CD1c-positive myeloid dendritic cell (primary cell): ENCODE results near the gene REX1BD.
"Not testable (repeated sequence)": the region's sequence is repeated elsewhere in the genome, so short reads cannot be mapped to it uniquely, and the experiment has no call there.

ENCODE experiments used
- DNase-seq: peaks from one replicate; pipeline ENCODE4 v3.0.0-alpha.2; 2016; ENCODE audit errors: extremely low spot score

REX1BD gene

GRCh38 chr19:18577365-18577914, 11.2 kb upstream of the REX1BD start:
- no peak for DNase-seq

GRCh38 chr19:18580311-18580710, 8.3 kb upstream of the REX1BD start:
- DNase-seq: no peak

- DNase-seq: peak; percentile 79
Measured at GRCh38 chr19:18586306-18586705, 2.3 kb upstream of the REX1BD start.

- DNase-seq: no peak
Measured at GRCh38 chr19:18587561-18587960, 1.0 kb upstream of the REX1BD start.

- DNase-seq: no peak
Measured at GRCh38 chr19:18587962-18588610, 512 bp upstream of the REX1BD start.

GRCh38 chr19:18589380-18590272, 1.0 kb downstream of the REX1BD start:
- peak; percentile 74 for DNase-seq

GRCh38 chr19:18590273-18591272, 2.0 kb downstream of the REX1BD start:
- peak; percentile 10 for DNase-seq

GRCh38 chr19:18591735-18592385, 3.3 kb downstream of the REX1BD start:
- no peak for DNase-seq

- not testable (repeated sequence) for DNase-seq
Measured at GRCh38 chr19:18592732-18593131, 4.1 kb downstream of the REX1BD start.

GRCh38 chr19:18593367-18594095, 4.9 kb downstream of the REX1BD start:
- no peak for DNase-seq

GRCh38 chr19:18594096-18594823, 5.7 kb downstream of the REX1BD start:
- peak; percentile 91 for DNase-seq

GRCh38 chr19:18594824-18595373, 6.3 kb downstream of the REX1BD start:
- no peak for DNase-seq

GRCh38 chr19:18595475-18595874, 6.9 kb downstream of the REX1BD start:
- DNase-seq: no peak

- peak; percentile 75 for DNase-seq
Measured at GRCh38 chr19:18596752-18597157, 8.2 kb downstream of the REX1BD start.

- DNase-seq: no peak
Measured at GRCh38 chr19:18597809-18598660, 9.4 kb downstream of the REX1BD start.

- no peak for DNase-seq
Measured at GRCh38 chr19:18599485-18599884, 10.9 kb downstream of the REX1BD start.

- not testable (repeated sequence) for DNase-seq
Measured at GRCh38 chr19:18600692-18601397, 12.2 kb downstream of the REX1BD start.

GRCh38 chr19:18601875-18602274, 13.3 kb downstream of the REX1BD start:
- DNase-seq: no peak
